HepG2 (cell line): ENCODE results near the gene FUT3. TPM values are rescaled to one million over a fixed set of nuclear protein-coding genes. Genes with fewer than 3 reads are reported as not detected.

Source experiments
- ATAC-seq: fragments of 200-7000 bp; cut with Tn5 transposase; 3 replicates; pipeline ENCODE4 v1.9.1; 2020; ENCODE audit warnings: mild to moderate bottlenecking, moderate library complexity
- BruUV-seq: library from RNA; stranded (reverse); fragments of 400-500 nt; replicated peaks from 2 replicates; lab custom pipeline; 2021; lab: Mats Ljungman, UMichigan
- CTCF ChIA-PET: fragments of 300-600 bp; formaldehyde crosslinking; extraction: SDS; loops from one replicate; lab custom pipeline; 2021; ENCODE audit warnings: low total read pairs, inconsistent platforms, low intra/inter-chr PET ratio; lab: Yijun Ruan, JAX
- POLR2A ChIA-PET: fragments of 350-600 bp; sonication (Branson Sonifier 250); formaldehyde crosslinking; loops from one replicate; lab custom pipeline; 2020; ENCODE audit warnings: antibody characterized with exemption, inconsistent platforms; lab: Yijun Ruan, JAX
- DNase-seq: peaks from one replicate; pipeline ENCODE4 v3.0.0-alpha.2; 2015; ENCODE audit warnings: low spot score
- FAIRE-seq: peaks from 3 replicates; lab custom pipeline; 2011; peaks lifted over from hg19 to GRCh38; lab: Jason Lieb, UNC
- H2AFZ ChIP-seq: one replicate; pipeline ENCODE4 v1.6.1; 2011; ENCODE audit warnings: low read length, inconsistent platforms
- H3K27ac ChIP-seq: fragments of 300-600 bp; 3 replicates; pipeline ENCODE4 v1.8.0; 2011; ENCODE audit warnings: mixed run types, mild to moderate bottlenecking, mixed read lengths, low read length, inconsistent platforms; ENCODE audit not compliant: insufficient read depth; ENCODE audit errors: extremely low read length
- H3K27me3 ChIP-seq, 2 experiments: fragments of 200-600 bp in 1 of 2; 2 replicates in 1 of 2; 3 replicates in 1 of 2; pipeline versions ENCODE4 v1.6.0 to v1.8.0; 2011; ENCODE audit warnings: low read length in 2 of 2, mild to moderate bottlenecking in 2 of 2, moderate library complexity in 2 of 2, inconsistent platforms in 1 of 2; ENCODE audit not compliant: insufficient read depth in 2 of 2, control insufficient read depth in 1 of 2
- H3K36me3 ChIP-seq, 2 experiments: fragments of 200-600 bp in 1 of 2; replicated peaks in 1 of 2; 2 replicates in 1 of 2; 3 replicates in 1 of 2; pipeline versions ENCODE4 v1.5.1 to v1.8.0; 2011; ENCODE audit warnings: low read length in 2 of 2, inconsistent platforms in 1 of 2; ENCODE audit not compliant: insufficient read depth in 2 of 2, control insufficient read depth in 1 of 2
- H3K4me1 ChIP-seq: 2 replicates; pipeline ENCODE4 v1.5.1; 2012; ENCODE audit warnings: low read length, inconsistent platforms; ENCODE audit not compliant: insufficient read depth
- H3K4me2 ChIP-seq: 2 replicates; pipeline ENCODE4 v1.6.0; 2011; ENCODE audit warnings: low read depth, low read length, inconsistent platforms
- H3K4me3 ChIP-seq, 3 experiments: fragments of 200-600 bp in 1 of 3; sonication (generic), shearing (Covaris generic) in 1 of 3; replicated peaks in 1 of 3; 2 replicates each; pipeline ENCODE4 v1.5.1; 2011 to 2016; ENCODE audit warnings: low read length in 3 of 3, inconsistent platforms in 2 of 3, low read depth in 2 of 3, mild to moderate bottlenecking in 2 of 3, control low read depth in 1 of 3, mixed read lengths in 1 of 3; ENCODE audit not compliant: insufficient read depth in 1 of 3
- H3K79me2 ChIP-seq: one replicate; pipeline ENCODE4 v1.6.1; 2011; ENCODE audit warnings: low read length, inconsistent platforms; ENCODE audit not compliant: insufficient read depth
- H3K9ac ChIP-seq: 2 replicates; pipeline ENCODE4 v1.6.0; 2011; ENCODE audit warnings: mild to moderate bottlenecking, low read depth, low read length, inconsistent platforms; ENCODE audit not compliant: insufficient read depth
- H3K9me3 ChIP-seq: 2 replicates; pipeline ENCODE4 v1.5.1; 2012; ENCODE audit warnings: mild to moderate bottlenecking, low read length
- H4K20me1 ChIP-seq: 2 replicates; pipeline ENCODE4 v1.6.0; 2011; ENCODE audit warnings: inconsistent platforms, mild to moderate bottlenecking, low read length, moderate library complexity; ENCODE audit not compliant: insufficient read depth
- BCL6 ChIP-seq: IDR thresholded peaks from 2 replicates; pipeline ENCODE4 v1.6.1; 2016; ENCODE audit warnings: missing genetic modification reagents, missing compliant biosample characterization
- ELF1 ChIP-seq: sonication (generic); formaldehyde crosslinking; IDR thresholded peaks from 2 replicates; pipeline ENCODE4 v1.4.0; 2020; ENCODE audit warnings: missing genetic modification reagents
- FOXK1 ChIP-seq: sonication (generic); formaldehyde crosslinking; IDR thresholded peaks from 2 replicates; pipeline ENCODE4 v1.4.0; 2020; ENCODE audit warnings: low read depth, missing genetic modification reagents, borderline replicate concordance
- KAT7 ChIP-seq: IDR thresholded peaks from 2 replicates; pipeline ENCODE4 v1.6.1; 2018; ENCODE audit warnings: borderline replicate concordance, missing compliant biosample characterization
- ZBTB8A ChIP-seq: sonication (generic); formaldehyde crosslinking; IDR thresholded peaks from 2 replicates; pipeline ENCODE4 v1.4.0; 2020; ENCODE audit warnings: mild to moderate bottlenecking, low read depth, missing genetic modification reagents, borderline replicate concordance
- ZEB1 ChIP-seq: IDR thresholded peaks from 2 replicates; pipeline ENCODE4 v1.6.1; 2012; ENCODE audit warnings: mild to moderate bottlenecking, low read depth, inconsistent platforms; ENCODE audit not compliant: insufficient replicate concordance
- ZNF136 ChIP-seq: sonication (generic); formaldehyde crosslinking; IDR thresholded peaks from 2 replicates; pipeline ENCODE4 v1.8.1; 2022; ENCODE audit warnings: low read depth, mild to moderate bottlenecking, moderate library complexity, missing genetic modification reagents
- ZNF205 ChIP-seq: IDR thresholded peaks from 2 replicates; pipeline ENCODE4 v1.6.1; 2018; ENCODE audit warnings: missing biosample characterization, missing genetic modification reagents
- ZNF34 ChIP-seq: sonication (generic); formaldehyde crosslinking; IDR thresholded peaks from 2 replicates; pipeline ENCODE4 v1.4.0; 2020; ENCODE audit warnings: mild to moderate bottlenecking, missing genetic modification reagents, borderline replicate concordance
- ZNF430 ChIP-seq: sonication (generic); formaldehyde crosslinking; IDR thresholded peaks from 2 replicates; pipeline ENCODE4 v1.9.0; 2021; ENCODE audit warnings: mild to moderate bottlenecking, missing genetic modification reagents
- WGBS: methylation state at CpG from one replicate; pipeline ENCODE4 v1.1.6; 2017; ENCODE audit warnings: low lambda C conversion rate; 5-methylcytosine and 5-hydroxymethylcytosine counted together
- in situ Hi-C: cut with HindIII; loops from 2 replicates; pipeline ENCODE4 v1.10.0; 2017; ENCODE audit warnings: low pct_unique_long_range_greater_than_20kb; ENCODE audit not compliant: extremely low pct_ligation_motif_present
- intact Hi-C: fragments of 100-400 bp; cut with micrococcal nuclease; formaldehyde crosslinking; loops from one replicate; pipeline ENCODE4 v1.10.0; 2022; ENCODE audit not compliant: unreplicated experiment
- polyA plus RNA-seq, 8 experiments: library from polyadenylated mRNA; depleted of rRNA in 3 of 8; stranded (reverse) in 7 of 8; unstranded in 1 of 8; fragments of >200 nt; fragmentation: Illumina TruSeq in 4 of 8; extraction: Trizol in 4 of 8; gene quantifications; 2 replicates each; pipeline versions ENCODE4 v1.2.1 to v1.2.3, GENCODE V29; 2011 to 2016; ENCODE audit warnings: low read depth in 4 of 8, missing spikeins in 1 of 8, mixed read lengths in 1 of 8; ENCODE audit not compliant: insufficient read depth in 1 of 8
- total RNA-seq, 5 experiments: library from RNA; depleted of rRNA; stranded (reverse); fragments of >200 nt; fragmentation: Illumina TruSeq; extraction: Trizol; gene quantifications; 2 replicates each; pipeline ENCODE4 v1.2.3, GENCODE V29; 2016; ENCODE audit warnings: low read depth in 1 of 5
- TF ChIP-seq, protein P1 (sequence below): sonication (generic); formaldehyde crosslinking; IDR thresholded peaks from 2 replicates; pipeline ENCODE4 v1.5.0; 2020; ENCODE audit warnings: missing genetic modification reagents
- TF ChIP-seq, protein P2 (sequence below): sonication (generic); formaldehyde crosslinking; conservative IDR thresholded peaks from 2 replicates; pipeline ENCODE4 v1.8.0; 2022; ENCODE audit warnings: missing genetic modification reagents

FUT3 gene
- total and polyA plus RNA-seq, 2 of the 13 experiments (the other 11 are each of a cell fraction or from before 2014, with no cell fraction given), result 0.53 to 1.1 TPM

DNA sequence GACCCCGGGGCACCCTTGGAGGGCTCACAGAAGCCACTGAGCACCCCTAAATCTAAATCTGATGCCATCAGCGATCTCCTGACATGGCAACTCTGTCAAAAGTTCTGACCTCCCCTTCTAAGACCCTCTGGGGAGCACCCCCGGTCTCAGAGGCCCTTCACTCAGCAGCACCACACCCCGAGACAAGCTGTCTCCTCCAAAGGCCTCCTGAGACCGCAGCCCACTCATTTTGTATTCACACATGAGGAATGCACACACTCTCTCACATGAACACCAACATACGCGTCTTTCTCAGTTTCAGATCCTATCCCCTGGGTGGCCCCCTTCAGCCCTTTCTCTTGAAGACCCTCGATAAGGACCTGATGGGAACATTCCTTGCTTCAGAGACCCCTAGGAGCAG is 49.7 kb upstream of the FUT3 start:
- H3K4me1 ChIP-seq, result peaks cover 31% of the 10 kb centered on the region
- 0 out of 2 replicates have a peak overlapping the region, but pooled peaks have one; percentile 34 for H3K9ac ChIP-seq
- no peak for DNase-seq
- ChIA-PET CTCF (no interaction called here), POLR2A (no interaction called here)
- WGBS, result 97% methylated on average over 8 of the region's 8 CpGs
- intact Hi-C loops, result no loop called here
- TF ChIP-seq ZNF136 (CRISPR knock-in tag), result no peak
- TF ChIP-seq, protein P1, sequence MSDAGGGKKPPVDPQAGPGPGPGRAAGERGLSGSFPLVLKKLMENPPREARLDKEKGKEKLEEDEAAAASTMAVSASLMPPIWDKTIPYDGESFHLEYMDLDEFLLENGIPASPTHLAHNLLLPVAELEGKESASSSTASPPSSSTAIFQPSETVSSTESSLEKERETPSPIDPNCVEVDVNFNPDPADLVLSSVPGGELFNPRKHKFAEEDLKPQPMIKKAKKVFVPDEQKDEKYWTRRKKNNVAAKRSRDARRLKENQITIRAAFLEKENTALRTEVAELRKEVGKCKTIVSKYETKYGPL, result no peak
- no peak for TF ChIP-seq KAT7 (CRISPR knock-in tag)
- TF ChIP-seq ZEB1, result no peak
- TF ChIP-seq, protein P2, sequence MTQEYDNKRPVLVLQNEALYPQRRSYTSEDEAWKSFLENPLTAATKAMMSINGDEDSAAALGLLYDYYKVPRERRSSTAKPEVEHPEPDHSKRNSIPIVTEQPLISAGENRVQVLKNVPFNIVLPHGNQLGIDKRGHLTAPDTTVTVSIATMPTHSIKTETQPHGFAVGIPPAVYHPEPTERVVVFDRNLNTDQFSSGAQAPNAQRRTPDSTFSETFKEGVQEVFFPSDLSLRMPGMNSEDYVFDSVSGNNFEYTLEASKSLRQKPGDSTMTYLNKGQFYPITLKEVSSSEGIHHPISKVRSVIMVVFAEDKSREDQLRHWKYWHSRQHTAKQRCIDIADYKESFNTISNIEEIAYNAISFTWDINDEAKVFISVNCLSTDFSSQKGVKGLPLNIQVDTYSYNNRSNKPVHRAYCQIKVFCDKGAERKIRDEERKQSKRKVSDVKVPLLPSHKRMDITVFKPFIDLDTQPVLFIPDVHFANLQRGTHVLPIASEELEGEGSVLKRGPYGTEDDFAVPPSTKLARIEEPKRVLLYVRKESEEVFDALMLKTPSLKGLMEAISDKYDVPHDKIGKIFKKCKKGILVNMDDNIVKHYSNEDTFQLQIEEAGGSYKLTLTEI (CRISPR knock-in tag), result no peak
- no peak for TF ChIP-seq ZBTB8A (CRISPR knock-in tag)
- TF ChIP-seq ZNF430, result no peak
- TF ChIP-seq BCL6 (CRISPR knock-in tag), result no peak
- TF ChIP-seq FOXK1 (CRISPR knock-in tag), result no peak
- no peak for TF ChIP-seq ELF1 (CRISPR knock-in tag)
- TF ChIP-seq ZNF205, result no peak
- no peak for TF ChIP-seq ZNF34 (CRISPR knock-in tag)
- H3K4me3 ChIP-seq, result no peak overlapping the region
- H3K27ac ChIP-seq, result no peak overlapping the region
- peaks cover 43% of the 10 kb centered on the region for H3K79me2 ChIP-seq
- H4K20me1 ChIP-seq, result peaks cover 12% of the 10 kb centered on the region; the same call in 1 of the 2 replicates
- no peak for ATAC-seq
- H3K9me3 ChIP-seq, result no peaks in the 10 kb centered on the region
- peaks cover 0 to 4% of the 10 kb centered on the region in 2 experiments; a peak in 1 of 5 replicates for H3K27me3 ChIP-seq
- H3K4me2 ChIP-seq, result peak overlapping the region; percentile 36
- H3K36me3 ChIP-seq, result peaks cover 3 to 28% of the 10 kb centered on the region in 2 experiments; a peak in 4 of 5 replicates
- in situ Hi-C loops, result no loop called here
- no peak overlapping the region for H2AFZ ChIP-seq
- FAIRE-seq, result no peak
- BruUV-seq, result no TSS peak
